OCI-LY1 (cell line): ENCODE data around the gene CD83.

Source experiments
- H2AFZ ChIP-seq: fragments of 200-600 bp; sonication (generic), shearing (Covaris generic); 2 replicates; pipeline ENCODE4 v1.6.0; 2014; ENCODE audit warnings: antibody characterized with exemption, mild to moderate bottlenecking, low read length
- H3F3A ChIP-seq: fragments of 200-600 bp; sonication (generic), shearing (Covaris generic); 2 replicates; pipeline ENCODE4 v1.6.0; 2014; ENCODE audit warnings: mild to moderate bottlenecking, antibody characterized with exemption, low read length, moderate library complexity; ENCODE audit not compliant: insufficient read depth
- H3K27ac ChIP-seq: fragments of 200-600 bp; sonication (generic); 2 replicates; pipeline ENCODE4 v1.5.1; 2014; ENCODE audit warnings: low read length, mixed run types, mild to moderate bottlenecking, low read depth; ENCODE audit not compliant: poor library complexity, severe bottlenecking
- H3K27me3 ChIP-seq: fragments of 200-600 bp; sonication (generic); 2 replicates; pipeline ENCODE4 v1.6.0; 2014; ENCODE audit warnings: antibody characterized with exemption, mild to moderate bottlenecking, low read length, moderate library complexity; ENCODE audit not compliant: insufficient read depth
- H3K36me3 ChIP-seq: fragments of 200-600 bp; sonication (generic); 2 replicates; pipeline ENCODE4 v1.6.1; 2014; ENCODE audit warnings: mild to moderate bottlenecking, antibody characterized with exemption, low read length, moderate library complexity, mixed read lengths; ENCODE audit not compliant: insufficient read depth
- H3K4me1 ChIP-seq: fragments of 200-600 bp; sonication (generic); 2 replicates; pipeline ENCODE4 v1.5.1; 2014; ENCODE audit warnings: mild to moderate bottlenecking, low read length, moderate library complexity; ENCODE audit not compliant: insufficient read depth, severe bottlenecking
- H3K4me2 ChIP-seq: fragments of 200-600 bp; sonication (generic), shearing (Covaris generic); 2 replicates; pipeline ENCODE4 v1.6.1; 2014; ENCODE audit warnings: low read length
- H3K4me3 ChIP-seq: fragments of 200-600 bp; sonication (generic); 2 replicates; pipeline ENCODE4 v1.5.1; 2014; ENCODE audit warnings: low read length, low read depth, mild to moderate bottlenecking, mixed read lengths; ENCODE audit not compliant: poor library complexity, severe bottlenecking
- H3K79me2 ChIP-seq: fragments of 200-600 bp; shearing (Covaris generic); 2 replicates; pipeline ENCODE4 v1.6.1; 2016; ENCODE audit warnings: mixed run types, low read length, mixed read lengths; ENCODE audit not compliant: insufficient read depth
- H3K9ac ChIP-seq: fragments of 200-600 bp; sonication (generic), shearing (Covaris generic); 2 replicates; pipeline ENCODE4 v1.6.1; 2014; ENCODE audit warnings: mild to moderate bottlenecking, low read length, mixed read lengths
- H3K9me2 ChIP-seq: fragments of 200-600 bp; sonication (generic), shearing (Covaris generic); 2 replicates; pipeline ENCODE4 v1.6.1; 2014; ENCODE audit warnings: low read depth, mild to moderate bottlenecking, low read length, mixed read lengths
- H3K9me3 ChIP-seq: fragments of 200-600 bp; shearing (Covaris generic); 2 replicates; pipeline ENCODE4 v1.6.1; 2014; ENCODE audit warnings: low read length, mixed read lengths
- H4K20me1 ChIP-seq: fragments of 200-600 bp; sonication (generic), shearing (Covaris generic); 2 replicates; pipeline ENCODE4 v1.6.0; 2016; ENCODE audit warnings: mild to moderate bottlenecking, low read length; ENCODE audit not compliant: insufficient read depth
- CTCF ChIP-seq: fragments of 200-600 bp; sonication (generic), shearing (Covaris generic); IDR thresholded peaks from 2 replicates; pipeline ENCODE4 v1.5.1; 2017; ENCODE audit warnings: mild to moderate bottlenecking, antibody characterized with exemption, low read length, moderate library complexity, mixed read lengths
- EZH2 ChIP-seq: fragments of 200-600 bp; sonication (generic), shearing (Covaris generic); IDR thresholded peaks from 2 replicates; pipeline ENCODE4 v1.8.0; 2017; ENCODE audit warnings: borderline replicate concordance, mixed run types, mild to moderate bottlenecking, antibody characterized with exemption, low read length, moderate library complexity, mixed read lengths

The CD83 gene

GRCh38 chr6:14108571-14109410, 8.8 kb upstream of the CD83 start:
- H3K27ac ChIP-seq, result peak overlapping the region; percentile 57
- H3K9ac ChIP-seq, result no peak overlapping the region; the same call in 1 of the 2 replicates
- H2AFZ ChIP-seq, result no peak overlapping the region
- H3K79me2 ChIP-seq, result no peaks in the 10 kb centered on the region
- H3F3A ChIP-seq, result no peaks in the 10 kb centered on the region
- H3K36me3 ChIP-seq, result no peaks in the 10 kb centered on the region; the same call in 1 of the 2 replicates
- peaks cover 25% of the 10 kb centered on the region for H3K4me1 ChIP-seq
- TF ChIP-seq EZH2, result no peak
- no peak for TF ChIP-seq CTCF
- H3K9me3 ChIP-seq, result peaks cover 7% of the 10 kb centered on the region; the same call in 1 of the 2 replicates
- H4K20me1 ChIP-seq, result no peaks in the 10 kb centered on the region
- H3K4me3 ChIP-seq, result no peak overlapping the region
- H3K9me2 ChIP-seq, result no peaks in the 10 kb centered on the region
- H3K27me3 ChIP-seq, result no peaks in the 10 kb centered on the region; the same call in 1 of the 2 replicates
- H3K4me2 ChIP-seq, result peak overlapping the region; percentile 15; the same call in 1 of the 2 replicates

- Histone ChIP-seq H3K36me3 (no peaks in the 10 kb centered on the region; the same call in 1 of the 2 replicates), H3K4me1 (peaks cover 25% of the 10 kb centered on the region), H2AFZ (no peak overlapping the region), H3F3A (no peaks in the 10 kb centered on the region), H3K4me2 (peak overlapping the region; percentile 18; the same call in 1 of the 2 replicates), H3K9me3 (peaks cover 7% of the 10 kb centered on the region; the same call in 1 of the 2 replicates), H3K27ac (peak overlapping the region; percentile 38), H4K20me1 (no peaks in the 10 kb centered on the region), H3K9ac (no peak overlapping the region), H3K4me3 (no peak overlapping the region), H3K27me3 (no peaks in the 10 kb centered on the region; the same call in 1 of the 2 replicates), H3K9me2 (no peaks in the 10 kb centered on the region), H3K79me2 (no peaks in the 10 kb centered on the region)
- TF ChIP-seq EZH2, result no peak
- no peak for TF ChIP-seq CTCF
Measured at GRCh38 chr6:14109411-14109826, 8.2 kb upstream of the CD83 start.

- Histone ChIP-seq H3K9ac (no peak overlapping the region), H4K20me1 (no peaks in the 10 kb centered on the region), H3K27me3 (no peaks in the 10 kb centered on the region; the same call in 1 of the 2 replicates), H3K79me2 (no peaks in the 10 kb centered on the region), H3K4me2 (peak overlapping the region; percentile 18; the same call in 1 of the 2 replicates), H3K36me3 (no peaks in the 10 kb centered on the region; the same call in 1 of the 2 replicates), H3K4me1 (peaks cover 25% of the 10 kb centered on the region), H3K27ac (peak overlapping the region; percentile 38), H3K9me3 (peaks cover 7% of the 10 kb centered on the region; the same call in 1 of the 2 replicates), H3K4me3 (no peak overlapping the region), H2AFZ (no peak overlapping the region), H3F3A (no peaks in the 10 kb centered on the region), H3K9me2 (no peaks in the 10 kb centered on the region)
- TF ChIP-seq EZH2, result no peak
Measured at GRCh38 chr6:14110001-14110818, 7.4 kb upstream of the CD83 start.
